Keratinocyte (primary cell): ENCODE measurements around the gene CLDN6. TPM values are rescaled to one million over a fixed set of nuclear protein-coding genes. Genes with fewer than 3 reads are reported as not detected.
A peak's percentile ranks its signal among the peaks of the same experiment; 100 is the strongest.

ENCODE experiments used
- DNase-seq: peaks from one replicate; pipeline ENCODE4 v3.0.0-alpha.2; 2011; ENCODE audit warnings: low read depth, missing footprints, low spot score
- FAIRE-seq: peaks from 2 replicates; lab custom pipeline; 2011; peaks lifted over from hg19 to GRCh38; lab: Jason Lieb, UNC
- H2AFZ ChIP-seq: 2 replicates; pipeline ENCODE4 v1.6.0; 2012; ENCODE audit warnings: low read length, control low read depth, inconsistent platforms; ENCODE audit not compliant: control insufficient read depth
- H3K27ac ChIP-seq: 2 replicates; pipeline ENCODE4 v1.5.1; 2011; ENCODE audit warnings: low read length; ENCODE audit not compliant: control insufficient read depth, insufficient read depth
- H3K27me3 ChIP-seq: 3 replicates; pipeline ENCODE4 v1.6.0; 2011; ENCODE audit warnings: low read length; ENCODE audit not compliant: control insufficient read depth, insufficient read depth; ENCODE audit errors: extremely low read depth
- H3K36me3 ChIP-seq, 2 experiments: 2 replicates in 1 of 2; 3 replicates in 1 of 2; pipeline ENCODE4 v1.5.1; 2011; ENCODE audit warnings: low read length in 2 of 2, mild to moderate bottlenecking in 1 of 2; ENCODE audit not compliant: control insufficient read depth in 2 of 2, insufficient read depth in 2 of 2; ENCODE audit errors: extremely low read depth in 1 of 2
- H3K4me1 ChIP-seq: 3 replicates; pipeline ENCODE4 v1.5.1; 2011; ENCODE audit warnings: low read length; ENCODE audit not compliant: control insufficient read depth, insufficient read depth; ENCODE audit errors: extremely low read depth
- H3K4me2 ChIP-seq: 3 replicates; pipeline ENCODE4 v1.6.0; 2011; ENCODE audit warnings: low read depth, low read length; ENCODE audit not compliant: control insufficient read depth, insufficient read depth; ENCODE audit errors: extremely low read depth
- H3K4me3 ChIP-seq, 3 experiments: fragments of 200-600 bp in 1 of 3; sonication (generic) in 1 of 3; 2 replicates in 2 of 3; 3 replicates in 1 of 3; pipeline ENCODE4 v1.5.1; 2011 to 2016; ENCODE audit warnings: low read length in 3 of 3, mild to moderate bottlenecking in 3 of 3, control low read depth in 2 of 3, inconsistent platforms in 1 of 3, low read depth in 1 of 3, mixed read lengths in 1 of 3, mixed run types in 1 of 3, moderate library complexity in 1 of 3; ENCODE audit not compliant: control insufficient read depth in 2 of 3, insufficient read depth in 2 of 3; ENCODE audit errors: extremely low read depth in 1 of 3
- H3K79me2 ChIP-seq: 2 replicates; pipeline ENCODE4 v1.6.0; 2012; ENCODE audit warnings: low read length; ENCODE audit not compliant: control insufficient read depth, insufficient read depth
- H3K9ac ChIP-seq: 3 replicates; pipeline ENCODE4 v1.6.0; 2011; ENCODE audit warnings: low read length; ENCODE audit not compliant: control insufficient read depth, insufficient read depth; ENCODE audit errors: extremely low read depth
- H3K9me1 ChIP-seq: 3 replicates; pipeline ENCODE4 v1.6.0; 2011; ENCODE audit warnings: low read length; ENCODE audit not compliant: control insufficient read depth, insufficient read depth; ENCODE audit errors: extremely low read depth
- H3K9me3 ChIP-seq: 2 replicates; pipeline ENCODE4 v1.5.1; 2012; ENCODE audit warnings: low read depth, low read length; ENCODE audit not compliant: control insufficient read depth
- H4K20me1 ChIP-seq: 3 replicates; pipeline ENCODE4 v1.6.0; 2011; ENCODE audit warnings: low read length; ENCODE audit not compliant: control insufficient read depth, insufficient read depth; ENCODE audit errors: extremely low read depth
- CTCF ChIP-seq, 3 experiments: IDR thresholded peaks in 1 of 3; conservative IDR thresholded peaks in 1 of 3; optimal IDR thresholded peaks in 1 of 3; 2 replicates in 2 of 3; 3 replicates in 1 of 3; pipeline versions ENCODE3 to v1.5.1; 2011; ENCODE audit warnings: low read length in 3 of 3, mild to moderate bottlenecking in 3 of 3, moderate library complexity in 2 of 3, control low read depth in 1 of 3, inconsistent platforms in 1 of 3; ENCODE audit not compliant: insufficient read depth in 2 of 3; ENCODE audit errors: extremely low read depth in 1 of 3
- EZH2 ChIP-seq: IDR thresholded peaks from one replicate; pipeline ENCODE4 v1.6.1; 2012; ENCODE audit warnings: inconsistent platforms, mild to moderate bottlenecking, low read length, moderate library complexity
- dilution Hi-C: fragments of 300-500 bp; cut with MboI; formaldehyde crosslinking; loops from one replicate; pipeline ENCODE4 v1.7.0; 2020; ENCODE audit warnings: low sequenced_read_pairs; ENCODE audit not compliant: extremely low pct_ligation_motif_present
- polyA plus RNA-seq, 5 experiments: library from polyadenylated mRNA; depleted of rRNA in 3 of 5; stranded (reverse) in 3 of 5; stranded (forward) in 1 of 5; unstranded in 1 of 5; fragments of >200 nt; gene quantifications; 1 replicate in 1 of 5; 2 replicates in 3 of 5; 3 replicates in 1 of 5; pipeline versions ENCODE4 v1.2.1 to v1.2.3, GENCODE V29; 2011 to 2012; ENCODE audit warnings: missing spikeins in 2 of 5, low read depth in 1 of 5, low replicate concordance in 1 of 5

Gene CLDN6
- polyA plus RNA-seq, 1 donor (not counting 4 experiments of a cell fraction or from before 2014, with no cell fraction given) = not detected

DNA sequence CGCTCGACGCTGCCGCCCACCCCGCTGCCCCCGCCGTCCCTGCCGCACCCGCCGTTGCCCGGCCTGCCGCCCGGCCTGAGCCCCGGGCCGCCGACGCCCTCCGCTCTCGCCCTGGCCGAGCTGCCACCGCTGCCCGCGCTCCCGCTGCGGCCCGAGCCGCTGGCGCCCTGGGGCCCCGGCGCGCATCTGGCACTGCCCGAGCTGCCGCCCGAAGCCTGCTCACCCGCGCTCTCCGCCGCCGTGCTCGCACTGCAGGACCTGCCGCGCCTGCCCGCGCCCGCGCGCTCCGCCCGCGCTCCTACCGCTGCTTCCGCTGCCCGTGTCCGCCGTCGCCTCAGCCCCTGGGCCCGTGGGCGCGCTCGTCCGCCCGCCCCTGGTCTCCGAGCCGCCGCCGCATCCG, 13.7 kb downstream of the CLDN6 start:
- dilution Hi-C loops = no loop called here
- Histone ChIP-seq H3K9me1 (no peaks in the 10 kb centered on the region), H4K20me1 (no peaks in the 10 kb centered on the region), H3K36me3 (no peaks in the 10 kb centered on the region), H3K27me3 (no peaks in the 10 kb centered on the region), H3K9me3 (no peaks in the 10 kb centered on the region), H3K9ac (no peak overlapping the region), H2AFZ (no peak overlapping the region), H3K79me2 (no peaks in the 10 kb centered on the region), H3K27ac (no peak overlapping the region), H3K4me2 (peak overlapping the region; percentile 22), H3K4me1 (no peaks in the 10 kb centered on the region), H3K4me3 (no peak overlapping the region)
- FAIRE-seq (no peak), DNase-seq (no peak)
- TF ChIP-seq EZH2 (no peak), CTCF (optimal IDR thresholded peaks at IDR 0.05 in 1 of 3, IDR thresholded peaks at IDR 0.05 in 1 of 3, conservative IDR thresholded peaks at IDR 0.05 in 1 of 3; ENCODE audit: extremely low read depth in 1 of 3, insufficient read depth in 2 of 3, low read length in 3 of 3) (no peak)

DNA sequence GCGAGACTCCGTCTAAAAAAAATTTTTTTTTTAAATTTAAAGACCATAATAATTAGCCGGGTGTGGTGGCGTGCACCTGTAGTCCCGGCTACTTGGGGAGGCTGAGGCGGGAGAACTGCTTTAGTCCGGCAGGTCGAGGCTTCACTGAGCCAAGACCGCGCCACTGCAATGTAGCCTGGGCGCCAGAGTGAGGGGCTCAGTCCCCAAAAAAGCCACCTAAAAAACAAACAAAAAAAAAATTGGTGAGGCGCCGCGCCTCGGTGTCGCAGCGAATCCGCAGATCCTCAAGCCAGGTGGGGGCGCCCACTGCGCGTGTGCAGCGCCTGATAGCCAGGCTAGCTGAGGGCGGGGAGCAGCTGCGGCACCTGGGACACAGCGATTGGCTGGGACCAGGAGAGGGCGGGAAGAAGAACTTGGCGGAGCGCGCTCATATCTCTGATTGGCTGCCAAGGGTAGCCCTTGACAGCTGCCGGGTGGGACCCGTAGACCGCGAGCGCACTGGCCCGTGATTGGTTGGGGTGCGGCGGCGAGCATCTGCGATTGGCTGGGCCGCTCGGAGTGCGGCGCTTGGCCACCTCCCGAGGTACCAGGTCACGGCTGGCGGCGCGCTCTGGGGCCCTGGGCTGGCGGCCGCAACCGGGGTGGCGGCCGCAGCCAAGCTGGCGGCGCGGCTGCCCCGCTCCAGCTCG, 14.3 kb downstream of the CLDN6 start:
- no peak for TF ChIP-seq EZH2
- TF ChIP-seq CTCF (optimal IDR thresholded peaks at IDR 0.05 in 1 of 3, IDR thresholded peaks at IDR 0.05 in 1 of 3, conservative IDR thresholded peaks at IDR 0.05 in 1 of 3; ENCODE audit: extremely low read depth in 1 of 3, insufficient read depth in 2 of 3, low read length in 3 of 3) = peak; percentile 27 to 82 (median 51)
- no peak overlapping the region for H2AFZ ChIP-seq
- H4K20me1 ChIP-seq = no peaks in the 10 kb centered on the region
- FAIRE-seq (peak; percentile 69), DNase-seq (peak; percentile 97)
- no peaks in the 10 kb centered on the region for H3K36me3 ChIP-seq
- H3K9ac ChIP-seq = no peak overlapping the region
- dilution Hi-C loops = no loop called here
- H3K79me2 ChIP-seq = no peaks in the 10 kb centered on the region
- no peak overlapping the region for H3K4me3 ChIP-seq
- no peaks in the 10 kb centered on the region for H3K27me3 ChIP-seq
- no peaks in the 10 kb centered on the region for H3K9me3 ChIP-seq
- H3K9me1 ChIP-seq = no peaks in the 10 kb centered on the region
- no peaks in the 10 kb centered on the region for H3K4me1 ChIP-seq
- H3K27ac ChIP-seq = no peak overlapping the region
- peak overlapping the region; percentile 22 for H3K4me2 ChIP-seq
